Astrocyte of the cerebellum (primary cell): ENCODE data around the gene IER5.

ENCODE experiments used
- DNase-seq: peaks from one replicate; pipeline ENCODE4 v3.0.0-alpha.2; 2011; ENCODE audit warnings: low read depth
- H3K4me3 ChIP-seq: 2 replicates; pipeline ENCODE4 v1.5.1; 2011; ENCODE audit warnings: mild to moderate bottlenecking, low read depth, low read length, moderate library complexity
- CTCF ChIP-seq: IDR thresholded peaks from 2 replicates; pipeline ENCODE4 v1.5.1; 2012; ENCODE audit warnings: low read length, low read depth, moderate library complexity, mild to moderate bottlenecking; ENCODE audit errors: missing control alignments
- in situ Hi-C: cut with HindIII; loops from 2 replicates; pipeline ENCODE4 v1.10.0; 2017; ENCODE audit warnings: low sequenced_read_pairs

Gene IER5

GRCh38 chr1:181076852-181077251 lies 11.6 kb upstream of the IER5 start:
- no peak for TF ChIP-seq CTCF
- in situ Hi-C loops = no loop called here

GRCh38 chr1:181077576-181078242 lies 10.8 kb upstream of the IER5 start:
- H3K4me3 ChIP-seq = no peak overlapping the region
- no peak for DNase-seq
- no peak for TF ChIP-seq CTCF
- in situ Hi-C loops = no loop called here

More at GRCh38 chr1:181076852-181077251, 11.6 kb upstream of the IER5 start:
- no peak for DNase-seq
- no peak overlapping the region for H3K4me3 ChIP-seq

- TF ChIP-seq CTCF = no peak
- in situ Hi-C loops = no loop called here
- no peak for DNase-seq
- H3K4me3 ChIP-seq = no peak overlapping the region
Observed at GRCh38 chr1:181079382-181079781, 9.1 kb upstream of the IER5 start.

GRCh38 chr1:181079920-181080319 lies 8.6 kb upstream of the IER5 start:
- in situ Hi-C loops = no loop called here
- no peak overlapping the region for H3K4me3 ChIP-seq
- DNase-seq = no peak
- no peak for TF ChIP-seq CTCF

DNA sequence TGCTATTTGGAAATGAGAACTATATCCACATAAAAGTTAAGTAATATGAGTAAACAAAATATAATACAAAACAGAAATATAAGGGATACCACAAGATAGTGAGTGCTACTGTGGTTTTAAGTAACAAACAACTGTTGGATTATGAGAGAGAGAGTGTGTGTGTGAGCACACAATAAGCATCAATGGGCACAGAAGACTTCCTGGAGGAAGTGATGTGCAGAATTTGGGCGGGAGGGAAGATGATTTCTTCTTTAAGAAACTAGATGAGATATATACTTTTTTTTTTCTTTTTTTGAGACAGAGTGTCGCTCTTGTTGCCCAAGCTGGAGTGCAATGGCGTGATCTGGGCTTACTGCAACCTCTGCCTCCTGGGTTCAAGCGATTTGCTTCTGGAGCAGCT lies 7.9 kb upstream of the IER5 start:
- TF ChIP-seq CTCF = no peak
- H3K4me3 ChIP-seq = no peak overlapping the region
- in situ Hi-C loops = no loop called here

GRCh38 chr1:181081395-181081794 lies 7.1 kb upstream of the IER5 start:
- in situ Hi-C loops = no loop called here
- TF ChIP-seq CTCF = no peak
- DNase-seq = no peak
- H3K4me3 ChIP-seq = no peak overlapping the region

More for the DNA sequence above, 7.9 kb upstream of the IER5 start:
- DNase-seq = no peak
